ENCODE measurements around the gene CFB.

DNA sequence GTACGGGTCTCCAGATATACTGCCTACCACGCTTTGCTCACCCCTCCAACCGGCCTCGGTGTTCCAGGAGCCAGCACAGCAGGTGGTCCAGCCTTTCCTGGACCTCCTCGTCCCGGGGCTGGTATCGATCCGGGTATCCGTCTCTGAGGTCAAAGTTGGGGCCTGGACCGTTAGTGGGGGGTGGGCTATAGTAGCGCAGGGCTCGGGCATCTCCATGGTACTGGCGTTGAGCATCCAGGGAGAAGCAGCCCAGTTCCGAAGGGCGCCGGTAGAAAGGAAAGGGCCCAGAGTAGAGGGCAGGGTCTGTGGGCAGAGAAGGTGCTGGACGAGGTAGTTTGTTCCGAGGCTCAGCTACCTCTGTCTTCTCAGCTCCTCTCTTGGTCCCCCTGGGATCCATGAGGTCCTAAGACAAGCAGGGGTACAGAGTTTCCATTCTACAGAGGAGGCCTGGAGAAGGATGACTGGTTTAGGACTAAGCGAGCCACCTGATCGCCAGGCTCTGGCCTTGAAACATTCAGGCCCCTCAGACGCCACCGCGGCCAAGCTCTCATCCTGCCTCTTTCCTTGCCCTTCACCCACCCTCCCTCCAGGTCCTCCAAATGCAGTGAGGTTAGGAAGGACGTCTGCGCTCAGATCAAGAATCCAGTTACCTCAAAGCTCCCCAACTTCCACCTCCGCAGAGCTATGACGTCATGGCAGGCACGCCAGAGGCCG lies 25.5 kb downstream of the CFB start:
- TF ChIP-seq, protein P1, sequence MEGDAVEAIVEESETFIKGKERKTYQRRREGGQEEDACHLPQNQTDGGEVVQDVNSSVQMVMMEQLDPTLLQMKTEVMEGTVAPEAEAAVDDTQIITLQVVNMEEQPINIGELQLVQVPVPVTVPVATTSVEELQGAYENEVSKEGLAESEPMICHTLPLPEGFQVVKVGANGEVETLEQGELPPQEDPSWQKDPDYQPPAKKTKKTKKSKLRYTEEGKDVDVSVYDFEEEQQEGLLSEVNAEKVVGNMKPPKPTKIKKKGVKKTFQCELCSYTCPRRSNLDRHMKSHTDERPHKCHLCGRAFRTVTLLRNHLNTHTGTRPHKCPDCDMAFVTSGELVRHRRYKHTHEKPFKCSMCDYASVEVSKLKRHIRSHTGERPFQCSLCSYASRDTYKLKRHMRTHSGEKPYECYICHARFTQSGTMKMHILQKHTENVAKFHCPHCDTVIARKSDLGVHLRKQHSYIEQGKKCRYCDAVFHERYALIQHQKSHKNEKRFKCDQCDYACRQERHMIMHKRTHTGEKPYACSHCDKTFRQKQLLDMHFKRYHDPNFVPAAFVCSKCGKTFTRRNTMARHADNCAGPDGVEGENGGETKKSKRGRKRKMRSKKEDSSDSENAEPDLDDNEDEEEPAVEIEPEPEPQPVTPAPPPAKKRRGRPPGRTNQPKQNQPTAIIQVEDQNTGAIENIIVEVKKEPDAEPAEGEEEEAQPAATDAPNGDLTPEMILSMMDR (IDR thresholded peaks at IDR 0.05) = no peak
- no peak for TF ChIP-seq POLR2A (IDR thresholded peaks at IDR 0.05)

Data from Peyer's patch (tissue), 4 donors.